NAMALWA (cell line): ENCODE data around the gene DONSON.
"Not testable (repeated sequence)": the region's sequence is repeated elsewhere in the genome, so short reads cannot be mapped to it uniquely, and the experiment has no call there.

Experiments used
- DNase-seq: peaks from one replicate; pipeline ENCODE4 v3.0.0-alpha.2; 2015; ENCODE audit warnings: low spot score

DONSON gene, protein sequence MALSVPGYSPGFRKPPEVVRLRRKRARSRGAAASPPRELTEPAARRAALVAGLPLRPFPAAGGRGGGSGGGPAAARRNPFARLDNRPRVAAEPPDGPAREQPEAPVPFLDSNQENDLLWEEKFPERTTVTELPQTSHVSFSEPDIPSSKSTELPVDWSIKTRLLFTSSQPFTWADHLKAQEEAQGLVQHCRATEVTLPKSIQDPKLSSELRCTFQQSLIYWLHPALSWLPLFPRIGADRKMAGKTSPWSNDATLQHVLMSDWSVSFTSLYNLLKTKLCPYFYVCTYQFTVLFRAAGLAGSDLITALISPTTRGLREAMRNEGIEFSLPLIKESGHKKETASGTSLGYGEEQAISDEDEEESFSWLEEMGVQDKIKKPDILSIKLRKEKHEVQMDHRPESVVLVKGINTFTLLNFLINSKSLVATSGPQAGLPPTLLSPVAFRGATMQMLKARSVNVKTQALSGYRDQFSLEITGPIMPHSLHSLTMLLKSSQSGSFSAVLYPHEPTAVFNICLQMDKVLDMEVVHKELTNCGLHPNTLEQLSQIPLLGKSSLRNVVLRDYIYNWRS

DNA sequence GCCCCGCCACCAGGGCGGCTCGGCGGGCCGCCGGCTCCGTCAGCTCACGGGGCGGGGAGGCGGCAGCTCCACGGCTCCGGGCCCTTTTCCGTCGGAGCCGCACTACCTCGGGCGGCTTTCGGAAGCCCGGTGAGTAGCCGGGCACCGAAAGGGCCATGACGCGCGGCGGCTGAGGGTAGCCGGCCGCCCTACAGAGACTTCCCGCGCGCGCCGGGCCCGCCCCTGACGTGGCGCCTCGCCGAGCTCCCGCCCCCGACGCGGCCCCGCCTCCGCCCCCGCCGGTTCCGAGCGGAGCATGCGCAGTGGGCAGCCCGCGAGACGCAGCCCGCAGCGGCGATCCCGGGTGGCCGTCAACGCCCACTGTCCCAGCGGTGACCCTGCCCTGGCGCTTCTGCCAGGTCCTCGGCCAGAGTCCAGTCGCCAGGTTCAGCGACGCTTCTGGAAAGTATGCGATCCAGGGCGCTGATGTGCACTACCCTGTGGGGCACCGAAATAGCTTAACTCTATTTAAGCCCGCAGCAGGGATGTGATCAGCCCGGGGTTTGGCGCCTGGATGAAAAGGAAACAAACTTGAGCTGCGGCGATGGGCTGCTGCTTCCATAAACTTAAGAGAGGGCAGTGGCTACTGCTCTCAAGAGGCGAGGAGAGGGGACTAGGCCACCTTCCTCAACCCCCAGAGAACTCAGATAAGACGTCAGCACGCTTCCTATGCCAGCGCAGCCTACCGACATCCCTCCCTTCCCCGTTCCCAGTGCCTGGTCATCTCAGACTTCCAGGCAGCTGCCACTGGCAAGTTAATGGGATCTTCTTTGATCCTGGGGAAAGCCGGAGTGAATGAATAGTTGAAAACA lies at the start of gene DONSON:
Gene DONSON (minus strand): TSS at position 200 of the 851 bp plus-strand sequence. CDS start 43 bp downstream, at position 157.
- peak; percentile 86 for DNase-seq

DNA sequence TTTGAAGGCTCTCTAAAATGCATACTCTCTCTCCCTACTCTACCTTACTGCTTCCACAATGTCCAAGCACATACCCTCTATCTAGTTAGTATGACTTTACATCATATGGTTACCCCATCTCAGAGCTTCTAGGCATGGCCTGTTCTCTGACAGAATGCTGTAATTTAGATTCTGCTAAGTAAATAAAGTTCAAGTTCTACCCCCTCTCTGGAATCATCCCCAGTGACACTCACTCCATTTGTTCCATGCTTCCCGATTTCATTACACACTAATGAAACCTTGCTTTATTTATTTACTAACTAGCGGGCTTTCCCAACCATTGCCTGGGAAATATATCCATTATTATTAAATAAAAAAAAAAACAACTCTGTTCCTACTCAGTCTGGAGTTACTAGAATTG lies 45.8 kb upstream of the DONSON start:
- no peak for DNase-seq

DNA sequence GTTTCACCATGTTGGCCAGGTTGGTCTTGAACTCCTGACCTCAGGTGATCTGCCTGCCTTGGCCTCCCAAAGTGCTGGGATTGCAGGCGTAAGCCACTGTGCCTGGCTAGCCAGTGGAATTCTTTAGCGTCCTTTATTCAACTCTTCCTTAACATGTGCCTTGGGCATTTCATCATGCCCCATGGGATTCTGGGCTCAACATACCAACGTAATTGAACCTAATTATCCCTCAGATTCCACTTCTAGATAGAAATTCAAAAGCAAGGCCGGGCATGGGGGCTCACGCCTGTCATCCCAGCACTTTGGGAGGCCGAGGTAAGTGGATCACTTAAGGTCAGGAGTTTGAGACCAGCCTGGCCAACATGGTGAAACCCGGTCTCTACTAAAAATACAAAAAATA lies 37.7 kb upstream of the DONSON start:
- DNase-seq = not testable (repeated sequence)

DNA sequence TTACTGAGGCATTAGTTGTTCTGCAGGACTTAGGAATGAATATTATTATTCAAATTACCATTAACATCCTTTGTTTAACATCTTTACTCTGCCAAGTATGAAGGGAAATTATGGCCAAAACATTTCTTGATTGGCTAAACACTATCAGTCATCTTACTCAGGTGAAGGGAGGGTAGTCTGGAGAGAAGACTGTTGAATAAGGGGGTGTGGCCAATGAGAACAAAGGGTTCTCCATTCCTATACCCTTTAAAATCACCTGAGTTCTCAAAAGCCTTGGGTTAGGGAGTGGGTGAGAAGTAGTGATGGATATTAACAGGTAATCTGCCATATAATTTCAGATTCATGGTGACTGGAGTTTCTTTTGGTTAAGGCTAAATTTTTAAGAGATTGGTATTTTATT lies 33.8 kb upstream of the DONSON start:
- no peak for DNase-seq

DNA sequence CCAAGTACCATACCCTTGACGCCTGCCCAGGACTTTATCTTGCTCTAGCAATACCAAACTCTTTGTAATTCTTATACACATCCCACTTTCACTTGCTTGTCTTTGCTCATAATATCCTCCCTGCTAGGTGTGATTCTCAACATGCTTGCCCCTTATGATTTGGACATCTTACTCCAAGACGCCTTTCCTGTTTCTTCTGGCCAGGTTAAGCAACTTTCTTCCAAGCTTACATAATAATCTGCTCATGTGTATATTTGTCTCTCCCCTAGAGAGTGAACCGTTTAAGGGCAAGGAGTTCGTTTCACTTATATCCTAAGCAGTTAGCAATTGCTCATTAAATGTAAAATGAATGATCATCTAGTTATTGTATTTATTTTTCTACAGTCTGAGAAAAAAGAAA lies 31.2 kb upstream of the DONSON start:
- no peak for DNase-seq

DNA sequence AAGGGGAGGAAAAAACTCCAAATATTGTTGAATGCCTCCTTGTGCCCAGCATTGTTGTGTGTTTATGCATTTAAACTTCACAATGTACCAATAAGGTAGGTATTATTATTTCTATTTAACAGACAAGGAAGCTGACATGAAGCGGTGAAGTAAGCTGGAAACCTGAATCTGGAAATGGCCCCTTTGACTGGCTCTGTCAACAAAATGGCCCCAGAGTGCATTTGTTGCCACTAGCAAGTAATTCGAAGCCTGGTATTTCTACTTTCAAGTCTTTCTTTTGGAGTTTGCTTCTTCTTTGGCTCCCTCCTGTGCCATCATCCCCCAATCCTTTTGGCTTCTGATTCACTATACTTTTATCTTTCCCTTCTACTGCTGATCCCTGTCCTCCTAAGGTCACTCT lies 29.9 kb upstream of the DONSON start:
- no peak for DNase-seq

DNA sequence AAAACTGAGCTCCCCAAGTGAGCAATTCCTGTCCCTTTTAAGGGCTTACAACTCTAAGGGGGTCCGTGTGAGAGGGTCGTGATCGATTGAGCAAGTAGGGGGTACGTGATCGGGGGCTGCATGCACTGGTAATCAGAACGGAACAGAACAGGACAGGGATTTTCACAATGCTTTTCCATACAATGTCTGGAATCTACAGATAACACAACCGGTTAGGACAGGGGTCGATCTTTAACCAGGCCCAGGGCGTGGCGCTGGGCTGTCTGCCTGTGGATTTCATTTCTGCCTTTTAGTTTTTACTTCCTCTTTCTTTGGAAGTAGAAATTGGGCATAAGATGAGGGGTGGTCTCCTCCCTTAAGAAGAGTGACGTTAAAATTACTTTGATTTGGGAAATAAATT lies 29.1 kb upstream of the DONSON start:
- not testable (repeated sequence) for DNase-seq

DNA sequence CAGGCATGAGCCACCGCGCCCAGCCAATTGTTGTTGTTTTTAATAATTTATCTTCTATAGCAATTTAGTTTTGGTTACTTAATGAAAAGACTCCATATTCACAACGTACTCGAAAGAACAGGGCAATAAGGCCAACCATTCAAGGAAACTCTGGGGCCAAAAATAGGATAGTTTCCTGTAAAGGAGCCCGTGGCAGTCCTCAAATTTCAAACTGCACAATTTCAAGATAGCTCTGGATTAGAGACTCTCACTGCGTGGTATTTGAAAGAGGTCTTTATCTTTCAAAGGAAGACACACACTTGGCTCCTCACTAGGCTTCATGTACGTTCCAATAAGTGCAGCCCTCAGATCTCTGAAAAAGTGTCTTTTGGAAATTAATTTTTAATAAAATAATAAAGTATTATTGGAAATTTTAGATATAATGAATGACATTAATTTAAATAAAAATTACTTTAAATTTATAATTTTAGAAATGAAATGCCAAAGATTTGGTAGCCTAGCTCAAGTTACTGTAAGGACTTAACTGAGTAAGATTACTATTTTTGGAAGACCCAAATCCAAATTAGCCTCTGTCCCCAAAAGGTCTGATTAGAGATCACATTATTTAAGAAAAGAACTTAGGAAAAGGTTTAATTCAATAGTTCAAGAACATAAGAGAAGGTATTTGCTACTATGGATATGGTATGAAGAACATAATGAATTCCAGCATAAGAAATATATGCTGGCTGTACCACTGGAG lies 22.7 kb upstream of the DONSON start:
- DNase-seq = no peak

DNA sequence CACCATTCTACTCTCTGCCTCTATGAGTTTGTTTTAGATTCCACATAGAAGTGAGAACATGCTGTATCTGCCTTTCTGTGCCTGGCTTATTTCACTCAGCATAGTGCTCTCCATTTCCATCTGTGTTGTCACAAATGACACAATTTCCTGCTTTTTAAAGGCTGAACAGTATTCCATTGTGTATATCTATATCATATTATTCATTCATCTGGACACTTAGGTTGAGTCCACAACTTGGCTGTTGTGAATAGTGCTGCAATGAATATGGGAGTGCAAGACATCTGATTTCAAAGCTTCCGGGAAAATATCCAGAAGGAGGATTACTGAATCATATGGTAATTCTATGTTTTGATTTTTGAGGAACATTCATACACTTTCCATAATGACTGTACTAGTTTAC lies 20.1 kb upstream of the DONSON start:
- no peak for DNase-seq

DNA sequence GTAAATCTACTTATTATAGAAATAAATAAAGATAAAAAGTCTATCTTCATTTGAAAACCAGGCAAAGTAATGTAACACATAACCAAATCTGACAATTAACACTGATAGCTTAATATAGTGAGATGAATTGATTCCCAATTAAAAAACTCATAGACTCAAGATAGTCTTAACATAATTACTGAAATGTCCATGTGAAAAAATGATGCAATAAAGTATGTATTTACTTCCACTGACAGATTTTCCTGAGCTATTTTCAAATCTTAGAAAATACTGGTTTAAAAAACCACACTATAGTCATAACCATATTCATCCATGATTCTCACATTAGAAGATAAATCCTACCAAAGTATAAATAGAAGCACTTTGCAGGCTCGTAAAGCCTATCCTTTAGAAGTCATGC lies 9.6 kb upstream of the DONSON start:
- no peak for DNase-seq

DNA sequence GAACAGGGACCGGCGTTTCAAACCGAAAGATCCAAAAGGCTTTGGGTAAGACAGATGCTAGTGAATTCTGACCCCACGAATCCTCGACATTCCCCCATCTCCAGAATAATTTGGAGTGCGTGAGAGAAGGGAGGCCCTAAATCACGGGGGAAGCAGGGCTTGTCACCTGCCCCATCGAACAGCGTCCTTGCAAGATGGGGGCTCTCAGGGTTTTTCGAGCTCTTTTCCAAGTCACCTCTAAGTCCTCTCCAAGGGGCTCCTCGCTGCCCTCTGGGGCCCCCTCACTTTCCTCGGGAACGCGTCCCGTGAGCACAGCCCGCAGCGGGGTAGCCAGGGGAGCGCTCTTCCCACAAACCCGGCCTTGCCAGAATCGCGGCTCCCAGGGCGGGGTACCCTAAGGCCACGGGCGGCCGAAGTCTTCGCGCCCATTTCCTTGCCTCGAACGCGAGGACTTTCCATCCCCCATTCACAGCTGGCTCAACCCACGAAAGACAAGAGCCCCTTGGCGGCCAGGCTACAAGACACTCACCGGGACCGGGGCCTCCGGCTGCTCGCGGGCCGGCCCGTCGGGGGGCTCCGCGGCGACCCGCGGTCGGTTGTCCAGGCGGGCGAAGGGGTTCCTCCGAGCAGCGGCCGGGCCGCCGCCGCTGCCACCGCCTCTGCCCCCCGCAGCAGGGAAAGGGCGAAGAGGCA lies 546 bp downstream of the DONSON start:
- DNase-seq = no peak

DNA sequence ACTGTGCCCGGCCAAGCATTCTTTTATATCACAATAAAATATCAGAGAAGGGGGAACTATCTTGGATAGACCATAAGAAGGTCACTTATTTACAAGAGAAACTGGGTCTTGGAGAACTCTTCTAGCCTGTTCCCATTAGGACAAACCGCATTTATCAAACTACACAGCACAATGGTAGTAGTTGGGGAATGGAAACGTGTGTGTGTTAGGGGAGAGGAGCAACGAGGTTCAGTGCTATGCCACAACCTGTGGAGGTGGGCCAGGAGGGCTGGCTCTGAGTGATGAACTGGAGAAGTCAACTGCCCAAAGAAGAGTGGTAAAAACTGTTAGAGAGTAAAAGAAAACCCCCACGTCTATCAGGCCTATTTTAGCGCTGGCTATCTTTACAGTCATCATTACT lies 1.6 kb downstream of the DONSON start:
- no peak for DNase-seq

DNA sequence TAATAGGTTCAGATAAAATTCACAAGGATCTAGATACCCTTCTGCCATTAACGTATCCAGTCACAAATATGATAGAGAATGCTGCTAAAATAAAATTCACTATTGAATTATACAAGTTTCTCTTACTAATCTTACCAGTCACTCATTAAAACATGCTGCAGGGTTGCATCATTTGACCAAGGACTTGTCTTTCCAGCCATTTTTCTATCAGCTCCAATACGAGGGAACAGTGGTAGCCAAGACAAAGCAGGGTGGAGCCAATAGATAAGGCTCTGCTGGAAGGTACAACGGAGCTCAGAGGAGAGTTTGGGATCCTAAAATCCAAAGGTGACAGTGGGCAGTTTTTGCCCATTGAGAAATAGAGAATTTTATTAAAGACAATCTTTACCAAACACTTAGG lies 4.0 kb downstream of the DONSON start:
- DNase-seq = no peak

DNA sequence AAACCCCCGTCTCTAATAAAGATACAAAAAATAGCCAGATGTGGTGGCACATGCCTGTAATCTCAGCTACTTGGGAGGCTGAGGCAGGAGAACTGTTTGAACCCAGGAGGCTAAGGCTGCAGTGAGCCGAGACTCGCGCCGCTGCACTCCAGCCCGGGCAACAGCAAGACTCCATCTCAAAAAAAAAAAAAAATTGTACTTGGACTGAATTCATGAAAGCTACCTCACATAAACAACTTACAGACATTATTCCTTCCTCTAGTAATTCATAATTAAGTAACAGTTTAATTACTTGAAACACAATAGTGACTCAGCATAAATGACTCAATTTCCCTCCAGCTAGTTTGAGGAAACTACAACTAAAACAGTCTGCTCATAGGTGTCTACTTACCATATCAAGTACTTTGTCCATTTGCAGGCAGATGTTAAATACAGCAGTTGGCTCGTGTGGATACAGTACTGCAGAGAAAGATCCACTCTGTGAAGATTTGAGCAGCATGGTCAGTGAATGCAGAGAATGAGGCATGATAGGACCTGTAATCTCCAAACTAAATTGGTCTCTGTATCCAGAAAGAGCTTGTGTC lies 9.4 kb downstream of the DONSON start:
- DNase-seq = no peak

DNA sequence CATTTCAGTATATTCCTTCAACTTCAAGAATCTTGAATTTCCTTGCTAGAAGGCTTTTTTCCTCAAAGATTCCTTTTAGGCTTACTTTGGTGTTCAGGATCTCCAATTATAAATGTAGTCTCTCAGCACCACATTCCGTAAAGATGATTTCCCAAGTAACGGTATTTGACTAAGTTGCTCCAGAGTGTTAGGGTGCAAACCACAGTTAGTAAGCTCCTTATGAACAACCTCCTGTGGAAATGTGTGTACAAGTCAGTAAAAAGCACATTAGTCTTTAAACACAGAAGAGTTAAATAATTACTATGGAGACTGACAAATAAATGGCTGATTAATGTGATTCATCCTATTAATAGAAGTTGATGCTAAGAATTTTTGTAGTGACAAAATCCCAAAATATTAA lies 10.3 kb downstream of the DONSON start:
- DNase-seq = no peak

DNA sequence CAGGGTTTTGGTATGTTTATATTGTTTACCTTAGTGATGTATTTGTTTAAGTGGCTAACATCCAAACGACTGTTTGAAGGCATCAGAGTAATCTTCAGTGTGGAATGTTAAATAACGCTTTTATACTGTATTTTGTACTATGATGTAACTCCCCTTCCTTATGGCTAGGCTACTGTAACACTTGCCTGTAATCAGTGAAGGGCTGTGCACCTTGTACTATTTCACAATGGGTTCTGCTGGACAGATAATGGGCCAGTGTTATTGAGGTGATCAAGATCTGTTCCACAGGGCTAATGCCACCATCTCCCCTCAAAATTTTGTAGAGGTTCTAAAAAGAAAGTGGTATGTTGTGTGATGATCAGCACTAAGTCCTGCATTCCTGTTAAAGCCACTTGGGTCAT lies 11.7 kb downstream of the DONSON start:
- not testable (repeated sequence) for DNase-seq

DNA sequence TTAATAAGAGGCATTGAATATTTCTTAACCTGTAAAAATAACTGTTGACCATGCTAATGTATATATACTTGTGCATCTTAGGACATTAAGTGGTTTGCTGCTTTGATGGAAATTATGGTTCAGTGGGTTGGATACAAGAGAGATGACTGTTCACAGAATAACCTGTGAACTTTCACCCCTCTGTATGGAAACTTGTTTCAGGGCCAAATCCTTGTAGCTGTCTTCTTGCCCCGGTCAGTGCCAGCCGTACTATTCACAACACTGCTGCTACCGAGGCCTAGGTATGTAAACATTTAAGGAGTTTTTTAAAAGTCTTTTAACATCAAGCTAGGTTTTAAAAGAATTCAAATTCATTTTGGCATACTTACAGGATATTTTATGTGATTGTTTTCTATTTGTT lies 16.1 kb downstream of the DONSON start:
- no peak for DNase-seq

DNA sequence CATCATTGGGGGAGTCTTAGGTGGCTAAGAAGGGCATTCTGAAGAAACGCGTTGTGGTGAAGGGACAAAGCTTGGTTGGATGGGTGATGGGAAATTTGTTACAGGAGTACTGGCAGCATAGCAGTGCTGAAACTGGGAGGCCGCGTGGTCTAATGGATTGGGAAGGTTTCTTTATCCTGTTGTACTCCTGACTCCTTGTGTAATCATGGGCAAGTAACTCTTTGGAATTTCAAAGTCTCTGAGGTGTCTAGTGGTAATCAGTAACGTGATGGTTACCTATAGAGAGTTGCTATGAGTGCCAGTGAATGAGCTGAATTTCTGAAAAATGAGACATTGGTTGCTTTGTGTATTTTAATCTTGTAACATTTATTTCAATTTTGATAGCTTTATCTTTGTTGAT lies 18.5 kb downstream of the DONSON start:
- no peak for DNase-seq

DNA sequence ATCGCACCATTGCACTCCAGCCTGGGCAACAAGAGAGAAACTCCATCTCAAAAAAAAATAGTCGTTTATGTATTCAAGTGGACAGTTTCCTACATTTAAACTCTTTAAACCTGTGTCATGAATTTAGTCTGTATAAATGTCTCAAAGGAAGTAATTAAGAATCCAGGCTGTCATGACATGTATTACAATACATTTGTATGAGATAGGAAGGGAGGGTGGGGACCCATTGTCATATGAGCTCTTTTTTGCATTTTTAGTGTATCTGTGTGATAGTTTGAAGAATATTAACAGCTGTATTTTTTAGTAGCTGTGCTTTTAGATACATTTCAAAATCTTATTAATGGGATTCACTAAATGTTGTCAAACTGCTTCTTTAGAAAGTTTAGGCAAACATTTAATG lies 20.0 kb downstream of the DONSON start:
- DNase-seq = no peak

DNA sequence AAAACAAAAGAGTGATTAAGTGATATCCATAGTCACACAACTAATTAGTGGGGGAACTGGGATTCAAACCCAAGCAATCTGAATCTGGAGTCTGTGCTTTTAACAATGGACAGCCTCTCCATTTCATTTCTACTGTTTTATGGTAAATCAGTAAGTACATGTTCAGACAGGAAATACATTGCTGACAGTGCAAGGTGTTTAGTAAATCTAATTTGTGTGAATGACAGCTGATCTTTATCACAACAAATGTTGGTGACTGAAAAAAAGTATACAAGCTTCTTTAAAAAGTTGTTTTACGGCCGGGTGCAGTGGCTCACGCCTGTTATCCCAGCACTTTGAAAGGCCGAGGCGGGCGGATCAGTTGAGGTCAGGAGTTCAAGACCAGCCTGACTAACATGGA lies 20.6 kb downstream of the DONSON start:
- no peak for DNase-seq

DNA sequence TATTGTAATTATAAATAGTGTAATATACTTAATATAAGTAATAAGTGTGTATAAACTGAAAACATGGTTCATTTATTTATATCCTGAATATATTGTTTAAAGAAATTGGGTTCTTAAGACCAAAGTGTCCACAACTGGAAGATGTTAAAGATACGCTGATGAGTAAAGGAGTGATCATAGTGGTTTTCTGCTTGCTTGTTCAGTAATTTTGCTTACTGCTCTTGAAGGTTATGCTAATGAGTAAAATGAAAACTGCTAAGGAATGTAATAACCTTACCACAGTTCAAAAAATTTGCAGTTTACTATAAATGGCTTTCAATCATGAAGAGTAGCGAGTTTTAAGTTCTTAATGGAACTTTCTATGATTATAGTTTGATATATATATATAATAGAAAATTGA lies 22.0 kb downstream of the DONSON start:
- no peak for DNase-seq
